Activated CD8-positive, alpha-beta T cell treated with anti-CD3 and anti-CD28 coated beads for 36 hours (primary cell): ENCODE data around the gene PRMT3. TPM values are rescaled to one million over a fixed set of nuclear protein-coding genes. Genes with fewer than 3 reads are reported as not detected.

Experiments
- ATAC-seq: fragments of 200-7000 bp; cut with Tn5 transposase; one replicate; pipeline ENCODE4 v1.10.0; 2021; ENCODE audit warnings: mild to moderate bottlenecking, moderate library complexity
- CTCF ChIA-PET: fragments of 350-600 bp; sonication (Branson Sonifier 250); formaldehyde crosslinking; loops from one replicate; lab custom pipeline; 2021; ENCODE audit warnings: antibody characterized with exemption; lab: Charles Lee
- POLR2A ChIA-PET: fragments of 350-600 bp; sonication (Branson Sonifier 250); formaldehyde crosslinking; loops from one replicate; lab custom pipeline; 2021; ENCODE audit warnings: antibody characterized with exemption; lab: Charles Lee
- DNase-seq: peaks from one replicate; pipeline ENCODE4 v3.0.0-alpha.2; 2020
- H3K27ac Mint-ChIP-seq: one replicate; pipeline ENCODE4 v1.8.0; 2021; ENCODE audit warnings: mild to moderate bottlenecking, mixed read lengths
- H3K27me3 Mint-ChIP-seq: one replicate; pipeline ENCODE4 v1.8.0; 2021; ENCODE audit warnings: mixed read lengths
- H3K36me3 Mint-ChIP-seq: one replicate; pipeline ENCODE4 v1.8.0; 2021; ENCODE audit warnings: low read depth, mixed read lengths
- H3K4me1 Mint-ChIP-seq: one replicate; pipeline ENCODE4 v1.8.0; 2021; ENCODE audit warnings: low read depth, mixed read lengths
- H3K4me3 Mint-ChIP-seq: one replicate; pipeline ENCODE4 v1.8.0; 2021; ENCODE audit warnings: mild to moderate bottlenecking, moderate library complexity, mixed read lengths
- H3K9me3 Mint-ChIP-seq: one replicate; pipeline ENCODE4 v1.8.0; 2021; ENCODE audit warnings: mixed read lengths
- intact Hi-C: fragments of 100-400 bp; cut with micrococcal nuclease; formaldehyde crosslinking; loops from one replicate; pipeline ENCODE4 v1.10.0; 2022
- total RNA-seq, 2 experiments: library from RNA; stranded (reverse); gene quantifications; one replicate each; pipeline ENCODE4 v1.2.3, GENCODE V29; 2021
- TF ChIP-seq, protein P1 (sequence below): fragments of 200-600 bp; IDR thresholded peaks from one replicate; pipeline ENCODE4 v1.8.0; 2022; ENCODE audit warnings: antibody characterized with exemption, mild to moderate bottlenecking

PRMT3 gene
- total RNA-seq, 2 experiments from 2014 or later, result 33.3 to 36.4 TPM

GRCh38 chr11:20497124-20497792, 109.7 kb downstream of the PRMT3 start:
- Mint-ChIP-seq H3K36me3 (peaks cover 51% of the 10 kb centered on the region), H3K27me3 (no peaks in the 10 kb centered on the region), H3K4me1 (peaks cover 7% of the 10 kb centered on the region), H3K4me3 (no peak overlapping the region), H3K9me3 (no peaks in the 10 kb centered on the region), H3K27ac (no peak overlapping the region)
- ChIA-PET POLR2A (no interaction called here), CTCF (no interaction called here)
- ATAC-seq, result no peak
- no peak for DNase-seq
- TF ChIP-seq, protein P1, sequence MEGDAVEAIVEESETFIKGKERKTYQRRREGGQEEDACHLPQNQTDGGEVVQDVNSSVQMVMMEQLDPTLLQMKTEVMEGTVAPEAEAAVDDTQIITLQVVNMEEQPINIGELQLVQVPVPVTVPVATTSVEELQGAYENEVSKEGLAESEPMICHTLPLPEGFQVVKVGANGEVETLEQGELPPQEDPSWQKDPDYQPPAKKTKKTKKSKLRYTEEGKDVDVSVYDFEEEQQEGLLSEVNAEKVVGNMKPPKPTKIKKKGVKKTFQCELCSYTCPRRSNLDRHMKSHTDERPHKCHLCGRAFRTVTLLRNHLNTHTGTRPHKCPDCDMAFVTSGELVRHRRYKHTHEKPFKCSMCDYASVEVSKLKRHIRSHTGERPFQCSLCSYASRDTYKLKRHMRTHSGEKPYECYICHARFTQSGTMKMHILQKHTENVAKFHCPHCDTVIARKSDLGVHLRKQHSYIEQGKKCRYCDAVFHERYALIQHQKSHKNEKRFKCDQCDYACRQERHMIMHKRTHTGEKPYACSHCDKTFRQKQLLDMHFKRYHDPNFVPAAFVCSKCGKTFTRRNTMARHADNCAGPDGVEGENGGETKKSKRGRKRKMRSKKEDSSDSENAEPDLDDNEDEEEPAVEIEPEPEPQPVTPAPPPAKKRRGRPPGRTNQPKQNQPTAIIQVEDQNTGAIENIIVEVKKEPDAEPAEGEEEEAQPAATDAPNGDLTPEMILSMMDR, result no peak
- intact Hi-C loops, result no loop called here

DNA sequence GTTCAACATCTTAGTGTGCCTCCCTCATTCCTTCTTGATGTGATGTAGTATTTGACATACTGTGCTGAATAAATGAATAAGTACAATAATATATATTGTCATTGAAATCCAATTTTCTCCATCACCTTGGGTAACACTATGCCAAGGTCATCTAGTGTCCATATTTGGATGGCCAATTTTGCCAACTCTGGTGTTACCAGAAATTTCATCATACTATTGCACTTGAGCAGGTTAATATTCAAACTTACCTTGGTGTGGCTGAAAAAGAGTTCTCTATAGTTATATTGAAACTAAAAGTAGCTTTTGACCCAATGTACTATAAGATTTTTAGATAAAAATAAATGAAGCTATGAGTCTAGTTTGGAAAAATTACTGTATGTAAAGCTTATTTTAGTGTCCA, 113.7 kb downstream of the PRMT3 start:
- Mint-ChIP-seq H3K4me1 (peaks cover 7% of the 10 kb centered on the region), H3K36me3 (peaks cover 50% of the 10 kb centered on the region), H3K27me3 (no peaks in the 10 kb centered on the region), H3K27ac (peak overlapping the region; percentile 23), H3K9me3 (no peaks in the 10 kb centered on the region), H3K4me3 (no peak overlapping the region)
- intact Hi-C loops, result no loop called here
- TF ChIP-seq, protein P1, result no peak
- CTCF ChIA-PET, result no interaction called here
- POLR2A ChIA-PET, result no interaction called here
- no peak for DNase-seq
- ATAC-seq, result no peak

GRCh38 chr11:20501971-20502370, 114.5 kb downstream of the PRMT3 start:
- Mint-ChIP-seq H3K4me1 (peaks cover 7% of the 10 kb centered on the region), H3K4me3 (no peak overlapping the region), H3K9me3 (no peaks in the 10 kb centered on the region), H3K27me3 (no peaks in the 10 kb centered on the region), H3K27ac (no peak overlapping the region), H3K36me3 (peaks cover 48% of the 10 kb centered on the region)
- intact Hi-C loops, result no loop called here
- ChIA-PET CTCF (interaction anchor here (1.0 kb wide), 1 partner anchor 111 kb away, joined by 3 read pairs; no protein-coding TSS in a partner anchor), POLR2A (no interaction called here)
- TF ChIP-seq, protein P1, result no peak
- no peak for ATAC-seq
- DNase-seq, result no peak

DNA sequence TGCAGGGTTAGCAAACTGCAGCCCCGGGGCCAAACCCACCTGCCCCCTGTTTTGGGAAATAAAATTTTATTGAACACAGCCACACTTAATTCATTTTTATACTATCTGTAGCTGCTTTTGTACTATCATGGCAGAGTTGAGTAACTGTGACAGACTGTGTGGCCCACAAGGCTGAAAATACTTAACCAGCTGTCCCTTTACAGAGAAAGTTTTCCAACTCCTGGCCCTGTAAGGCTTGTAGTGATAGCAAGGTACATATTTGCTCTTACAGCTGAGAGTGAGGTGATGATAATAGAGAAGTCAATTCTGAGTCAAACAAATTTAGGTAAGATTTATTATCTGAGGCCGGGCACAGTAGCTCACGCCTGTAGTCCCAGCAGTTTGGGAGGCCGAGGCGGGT, 124.5 kb downstream of the PRMT3 start:
- DNase-seq, result no peak
- Mint-ChIP-seq H3K27me3 (no peaks in the 10 kb centered on the region), H3K9me3 (no peaks in the 10 kb centered on the region), H3K27ac (no peak overlapping the region), H3K36me3 (peaks cover 7% of the 10 kb centered on the region), H3K4me1 (no peaks in the 10 kb centered on the region), H3K4me3 (no peak overlapping the region)
- intact Hi-C loops, result no loop called here
- ChIA-PET CTCF (interaction anchor here (1.3 kb wide), 1 partner anchor 384 kb away, joined by 3 read pairs; no protein-coding TSS in a partner anchor), POLR2A (no interaction called here)
- TF ChIP-seq, protein P1, result no peak
- ATAC-seq, result no peak

- Mint-ChIP-seq H3K27ac (no peak overlapping the region), H3K4me1 (no peaks in the 10 kb centered on the region), H3K9me3 (no peaks in the 10 kb centered on the region), H3K4me3 (no peak overlapping the region), H3K36me3 (peaks cover 5% of the 10 kb centered on the region), H3K27me3 (no peaks in the 10 kb centered on the region)
- CTCF ChIA-PET, result no interaction called here
- DNase-seq, result no peak
- intact Hi-C loops, result no loop called here
- TF ChIP-seq, protein P1, result no peak
- POLR2A ChIA-PET, result interaction anchor here (0.7 kb wide), 1 partner anchor 74 kb away, joined by 3 read pairs; no protein-coding TSS in a partner anchor
- no peak for ATAC-seq
These were observed 125.4 kb downstream of the PRMT3 start for GRCh38 chr11:20512869-20513268.
